ENCODE data around the gene IGFBP2. TPM values are rescaled to one million over a fixed set of nuclear protein-coding genes. Genes with fewer than 3 reads are reported as not detected.

The IGFBP2 gene
- total and polyA plus RNA-seq, 2 of the 13 experiments (the other 11 are each of a cell fraction or from before 2014, with no cell fraction given): 2.0 to 5.8 TPM

- in situ Hi-C loops (cut with HindIII; ENCODE audit: extremely low pct_ligation_motif_present, low pct_unique_long_range_greater_than_20kb): loop anchor here (10.0 kb wide), 1 partner anchor 1067 kb away; no protein-coding TSS in a partner anchor
- DNase-seq (ENCODE audit: low spot score): peak; percentile 13
- Histone ChIP-seq H3K4me3 (replicated peaks in 1 of 3; ENCODE audit: insufficient read depth in 1 of 3, low read depth in 2 of 3, low read length in 3 of 3) (no peak overlapping the region), H3K4me2 (ENCODE audit: low read depth, low read length) (no peak overlapping the region), H3K36me3 (replicated peaks in 1 of 2; ENCODE audit: control insufficient read depth in 1 of 2, insufficient read depth in 2 of 2, low read length in 2 of 2) (no peaks in the 10 kb centered on the region), H3K9me3 (ENCODE audit: low read length) (no peaks in the 10 kb centered on the region), H4K20me1 (ENCODE audit: insufficient read depth, low read length) (no peaks in the 10 kb centered on the region), H3K27me3 (ENCODE audit: control insufficient read depth in 1 of 2, insufficient read depth in 2 of 2, low read length in 2 of 2) (peaks cover 20 to 40% of the 10 kb centered on the region in 2 experiments), H3K9ac (ENCODE audit: insufficient read depth, low read depth, low read length) (no peak overlapping the region), H2AFZ (ENCODE audit: low read length) (no peak overlapping the region), H3K79me2 (ENCODE audit: insufficient read depth, low read length) (no peaks in the 10 kb centered on the region), H3K4me1 (ENCODE audit: insufficient read depth, low read length) (no peaks in the 10 kb centered on the region), H3K27ac (ENCODE audit: extremely low read length, insufficient read depth, low read length) (no peak overlapping the region)
- no TSS peak for BruUV-seq (replicated peaks)
- POLR2A ChIA-PET: no interaction called here
- peak; percentile 78 for TF ChIP-seq XRCC5 (optimal IDR thresholded peaks at IDR 0.05; ENCODE audit: low read length)
- TF ChIP-seq CTCF (CRISPR knock-in tag; IDR thresholded peaks at IDR 0.05): peak; percentile 58
- TF ChIP-seq SMC3 (IDR thresholded peaks at IDR 0.05; ENCODE audit: low read length): peak; percentile 57
- 0 out of 2 replicates have a peak, but pooled peaks have one; percentile 26 for TF ChIP-seq RAD21 (CRISPR knock-in tag; IDR thresholded peaks at IDR 0.05)
- TF ChIP-seq STAG1 (CRISPR knock-in tag; IDR thresholded peaks at IDR 0.05): peak; percentile 37
- TF ChIP-seq MTERF4 (CRISPR knock-in tag; IDR thresholded peaks at IDR 0.05): no peak
- ATAC-seq: peak; percentile 69
- CTCF ChIA-PET (ENCODE audit: low intra/inter-chr PET ratio, low total read pairs): interaction anchor here (0.6 to 1.6 kb wide), 2 partner anchors 195 to 1025 kb away, joined by 3 read pairs; no protein-coding TSS in a partner anchor
- WGBS (ENCODE audit: low lambda C conversion rate): 9% methylated on average over 4 of the region's 4 CpGs
- intact Hi-C loops (cut with micrococcal nuclease; ENCODE audit: unreplicated experiment): no loop called here
- FAIRE-seq: no peak
Observed at GRCh38 chr2:216687646-216688045, 54.4 kb downstream of the IGFBP2 start.
